ENCODE data around the gene CETN3. TPM values are rescaled to one million over a fixed set of nuclear protein-coding genes. Genes with fewer than 3 reads are reported as not detected.
"Not testable (repeated sequence)": the region's sequence is repeated elsewhere in the genome, so short reads cannot be mapped to it uniquely, and the experiment has no call there.

The CETN3 gene
- total and polyA plus RNA-seq, 9 donors, result 26.3 to 37.6 (median 32.0) TPM

GRCh38 chr5:90365328-90365727 is 44.2 kb downstream of the CETN3 start:
- H3K27ac ChIP-seq (ENCODE audit: low read length), result no peak overlapping the region
- H3K4me1 ChIP-seq (ENCODE audit: control insufficient read depth, insufficient read depth, low read length), result no peaks in the 10 kb centered on the region
- H3K4me3 ChIP-seq (ENCODE audit: low read length), result no peak overlapping the region
- H3K36me3 ChIP-seq (ENCODE audit: control insufficient read depth, insufficient read depth, low read length), result no peaks in the 10 kb centered on the region
- H3K27me3 ChIP-seq (ENCODE audit: control insufficient read depth, insufficient read depth, low read length), result no peaks in the 10 kb centered on the region
- no peaks in the 10 kb centered on the region for H3K9me3 ChIP-seq (replicated peaks; ENCODE audit: control insufficient read depth, low read depth, low read length)
- DNase-seq, result no peak

DNA sequence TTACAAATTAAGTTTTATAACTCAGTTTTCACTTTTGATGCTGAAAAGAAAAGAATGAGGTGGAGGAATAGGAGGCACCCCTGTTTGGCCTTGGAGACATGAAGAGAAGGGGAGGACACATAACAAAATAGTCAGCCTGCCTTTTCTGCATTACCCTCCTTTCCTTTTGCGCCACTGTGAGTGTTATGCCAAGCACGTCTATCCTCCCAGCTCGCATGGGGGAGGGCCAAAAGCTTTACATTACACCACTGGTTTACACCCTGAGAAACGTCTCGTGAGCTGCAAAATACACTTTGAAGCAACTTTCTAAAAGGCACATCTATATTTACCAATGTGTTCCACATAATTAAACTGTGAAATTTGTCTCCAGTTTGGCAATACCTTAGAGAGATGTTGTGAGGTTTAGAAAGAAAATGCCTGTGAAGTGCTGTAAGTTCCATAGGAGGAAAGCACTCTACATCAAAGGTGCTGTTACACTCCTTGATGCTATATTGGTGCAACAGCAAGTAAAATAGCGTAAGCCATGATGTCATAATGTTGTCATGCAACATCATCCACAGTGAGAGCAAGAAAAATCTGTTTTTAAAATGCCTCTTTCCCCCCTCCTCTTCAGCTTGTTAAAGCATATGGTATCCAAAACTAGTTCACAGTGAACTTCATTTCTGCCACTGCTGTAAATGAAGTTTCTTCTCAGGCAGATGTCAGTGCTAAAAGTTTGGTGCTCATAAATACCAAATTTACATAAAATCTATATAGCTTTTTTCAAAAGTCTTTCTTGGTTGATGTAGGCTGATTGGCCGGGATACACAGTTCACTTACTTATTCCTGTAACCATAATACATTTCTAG is 50.3 kb downstream of the CETN3 start:
- Histone ChIP-seq H3K27ac (ENCODE audit: low read length) (no peak overlapping the region), H3K36me3 (ENCODE audit: control insufficient read depth, insufficient read depth, low read length) (no peaks in the 10 kb centered on the region), H3K4me1 (ENCODE audit: control insufficient read depth, insufficient read depth, low read length) (no peaks in the 10 kb centered on the region), H3K4me3 (ENCODE audit: low read length) (no peak overlapping the region), H3K27me3 (ENCODE audit: control insufficient read depth, insufficient read depth, low read length) (no peaks in the 10 kb centered on the region), H3K9me3 (replicated peaks; ENCODE audit: control insufficient read depth, low read depth, low read length) (no peaks in the 10 kb centered on the region)
- WGBS (ENCODE audit: insufficient coverage), result 48% methylated on average over 3 of the region's 7 CpGs
- no peak for DNase-seq

- DNase-seq, result peak; percentile 79
These were observed 52.9 kb downstream of the CETN3 start for GRCh38 chr5:90356622-90357021.

DNA sequence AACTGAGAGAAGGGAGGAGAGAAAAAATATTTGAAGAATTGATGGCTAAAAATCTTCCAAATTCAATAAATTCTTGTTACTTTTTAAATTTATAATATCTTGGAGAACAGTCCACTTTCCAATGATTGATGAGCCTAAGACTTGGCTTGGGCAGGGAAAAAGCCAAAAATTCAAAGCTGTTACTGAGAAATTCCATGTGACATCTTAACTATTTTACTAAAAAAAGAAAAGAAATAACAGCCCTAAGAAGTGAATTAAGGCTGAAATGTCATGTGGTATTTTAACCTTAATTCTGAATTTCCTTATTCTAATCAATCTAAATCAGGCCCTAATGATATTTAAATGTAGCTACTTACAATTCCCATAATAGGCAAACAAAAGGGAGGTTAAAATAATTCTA is 53.4 kb downstream of the CETN3 start:
- Histone ChIP-seq H3K36me3 (ENCODE audit: control insufficient read depth, insufficient read depth, low read length) (no peaks in the 10 kb centered on the region), H3K4me1 (ENCODE audit: control insufficient read depth, insufficient read depth, low read length) (no peaks in the 10 kb centered on the region), H3K9me3 (replicated peaks; ENCODE audit: control insufficient read depth, low read depth, low read length) (no peaks in the 10 kb centered on the region), H3K27ac (ENCODE audit: low read length) (no peak overlapping the region), H3K4me3 (ENCODE audit: low read length) (no peak overlapping the region), H3K27me3 (ENCODE audit: control insufficient read depth, insufficient read depth, low read length) (no peaks in the 10 kb centered on the region)
- peak; percentile 9 for DNase-seq

More at GRCh38 chr5:90356622-90357021, 52.9 kb downstream of the CETN3 start:
- no peaks in the 10 kb centered on the region for H3K9me3 ChIP-seq (replicated peaks; ENCODE audit: control insufficient read depth, low read depth, low read length)
- H3K36me3 ChIP-seq (ENCODE audit: control insufficient read depth, insufficient read depth, low read length), result no peaks in the 10 kb centered on the region
- H3K27me3 ChIP-seq (ENCODE audit: control insufficient read depth, insufficient read depth, low read length), result no peaks in the 10 kb centered on the region
- 10% methylated on average over 2 of the region's 6 CpGs for WGBS (ENCODE audit: insufficient coverage)
- no peak overlapping the region for H3K27ac ChIP-seq (ENCODE audit: low read length)
- H3K4me3 ChIP-seq (ENCODE audit: low read length), result no peak overlapping the region
- no peaks in the 10 kb centered on the region for H3K4me1 ChIP-seq (ENCODE audit: control insufficient read depth, insufficient read depth, low read length)

- no peaks in the 10 kb centered on the region for H3K27me3 ChIP-seq (ENCODE audit: control insufficient read depth, insufficient read depth, low read length)
- H3K27ac ChIP-seq (ENCODE audit: low read length), result no peak overlapping the region
- H3K9me3 ChIP-seq (replicated peaks; ENCODE audit: control insufficient read depth, low read depth, low read length), result no peaks in the 10 kb centered on the region
- H3K36me3 ChIP-seq (ENCODE audit: control insufficient read depth, insufficient read depth, low read length), result no peaks in the 10 kb centered on the region
- WGBS (ENCODE audit: insufficient coverage), result no CpG with 5 or more reads among the region's 1 CpG
- no peaks in the 10 kb centered on the region for H3K4me1 ChIP-seq (ENCODE audit: control insufficient read depth, insufficient read depth, low read length)
- H3K4me3 ChIP-seq (ENCODE audit: low read length), result no peak overlapping the region
- no peak for DNase-seq
These were observed 53.9 kb downstream of the CETN3 start for GRCh38 chr5:90355635-90356034.

- 91% methylated on average over 2 of the region's 3 CpGs for WGBS (ENCODE audit: insufficient coverage)
- no peak overlapping the region for H3K4me3 ChIP-seq (ENCODE audit: low read length)
- H3K4me1 ChIP-seq (ENCODE audit: control insufficient read depth, insufficient read depth, low read length), result no peaks in the 10 kb centered on the region
- no peaks in the 10 kb centered on the region for H3K9me3 ChIP-seq (replicated peaks; ENCODE audit: control insufficient read depth, low read depth, low read length)
- H3K36me3 ChIP-seq (ENCODE audit: control insufficient read depth, insufficient read depth, low read length), result no peaks in the 10 kb centered on the region
- H3K27ac ChIP-seq (ENCODE audit: low read length), result no peak overlapping the region
- no peaks in the 10 kb centered on the region for H3K27me3 ChIP-seq (ENCODE audit: control insufficient read depth, insufficient read depth, low read length)
- DNase-seq, result no peak
These were observed 56.3 kb downstream of the CETN3 start for GRCh38 chr5:90353254-90353653.

- Histone ChIP-seq H3K4me3 (ENCODE audit: low read length) (no peak overlapping the region), H3K4me1 (ENCODE audit: control insufficient read depth, insufficient read depth, low read length) (no peaks in the 10 kb centered on the region), H3K9me3 (replicated peaks; ENCODE audit: control insufficient read depth, low read depth, low read length) (no peaks in the 10 kb centered on the region), H3K36me3 (ENCODE audit: control insufficient read depth, insufficient read depth, low read length) (no peaks in the 10 kb centered on the region), H3K27me3 (ENCODE audit: control insufficient read depth, insufficient read depth, low read length) (no peaks in the 10 kb centered on the region), H3K27ac (ENCODE audit: low read length) (no peak overlapping the region)
- no peak for DNase-seq
- WGBS (ENCODE audit: insufficient coverage), result 96% methylated on average over 2 of the region's 3 CpGs
These were observed 58.5 kb downstream of the CETN3 start for GRCh38 chr5:90351101-90351500.

DNA sequence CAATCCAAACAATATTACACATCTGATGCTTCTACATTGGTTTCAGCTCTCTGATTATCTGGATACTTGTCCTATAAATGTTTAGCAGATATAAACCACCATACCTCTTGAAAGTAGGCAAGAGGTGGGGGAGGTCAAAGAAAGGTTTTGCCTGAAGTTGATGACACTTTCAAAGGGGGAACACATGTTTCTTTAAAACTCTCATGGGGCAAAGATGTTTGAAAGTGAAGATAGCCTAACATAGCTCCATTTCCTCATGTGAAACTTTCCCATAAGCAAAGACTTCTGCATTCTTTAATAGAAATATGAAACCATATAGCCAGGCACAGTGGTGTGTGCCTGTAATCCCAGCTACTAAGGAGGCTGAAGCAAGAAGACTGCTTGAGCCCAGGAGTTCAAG is 62.1 kb downstream of the CETN3 start:
- Histone ChIP-seq H3K27ac (ENCODE audit: low read length) (no peak overlapping the region), H3K4me3 (ENCODE audit: low read length) (no peak overlapping the region), H3K9me3 (replicated peaks; ENCODE audit: control insufficient read depth, low read depth, low read length) (no peaks in the 10 kb centered on the region), H3K36me3 (ENCODE audit: control insufficient read depth, insufficient read depth, low read length) (no peaks in the 10 kb centered on the region), H3K4me1 (ENCODE audit: control insufficient read depth, insufficient read depth, low read length) (no peaks in the 10 kb centered on the region), H3K27me3 (ENCODE audit: control insufficient read depth, insufficient read depth, low read length) (no peaks in the 10 kb centered on the region)
- no peak for DNase-seq

- H3K4me3 ChIP-seq (ENCODE audit: low read length), result no peak overlapping the region
- no peaks in the 10 kb centered on the region for H3K9me3 ChIP-seq (replicated peaks; ENCODE audit: control insufficient read depth, low read depth, low read length)
- no peaks in the 10 kb centered on the region for H3K4me1 ChIP-seq (ENCODE audit: control insufficient read depth, insufficient read depth, low read length)
- no peaks in the 10 kb centered on the region for H3K27me3 ChIP-seq (ENCODE audit: control insufficient read depth, insufficient read depth, low read length)
- H3K27ac ChIP-seq (ENCODE audit: low read length), result no peak overlapping the region
- H3K36me3 ChIP-seq (ENCODE audit: control insufficient read depth, insufficient read depth, low read length), result no peaks in the 10 kb centered on the region
- no CpG with 5 or more reads among the region's 1 CpG for whole genome bisulfite sequencing (ENCODE audit: insufficient coverage)
- DNase-seq, result peak; percentile 1
These were observed 63.9 kb downstream of the CETN3 start for GRCh38 chr5:90345684-90346083.

DNA sequence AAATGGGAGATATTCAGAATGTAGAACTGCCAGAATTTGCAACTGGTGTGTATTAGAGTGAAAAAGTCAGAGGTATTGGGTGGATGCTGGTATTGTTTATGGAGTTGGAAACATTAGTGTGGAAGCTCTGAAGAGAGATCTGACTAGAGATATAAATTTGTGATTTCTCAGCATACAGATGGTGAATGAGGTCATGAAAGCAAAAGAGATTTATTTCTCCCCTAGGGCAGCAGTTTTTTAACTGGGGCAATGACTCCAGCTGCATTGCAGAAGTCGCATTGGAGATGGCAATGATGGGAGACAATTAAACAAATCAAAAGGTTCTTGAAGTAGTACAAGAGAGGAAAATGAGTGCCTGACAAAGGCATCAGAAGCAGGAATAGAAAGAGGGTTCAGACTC is 64.9 kb downstream of the CETN3 start:
- no peak overlapping the region for H3K27ac ChIP-seq (ENCODE audit: low read length)
- no peaks in the 10 kb centered on the region for H3K27me3 ChIP-seq (ENCODE audit: control insufficient read depth, insufficient read depth, low read length)
- H3K9me3 ChIP-seq (replicated peaks; ENCODE audit: control insufficient read depth, low read depth, low read length), result no peaks in the 10 kb centered on the region
- 57% methylated on average over 1 of the region's 1 CpG for WGBS (ENCODE audit: insufficient coverage)
- no peak for DNase-seq
- H3K4me1 ChIP-seq (ENCODE audit: control insufficient read depth, insufficient read depth, low read length), result no peaks in the 10 kb centered on the region
- H3K36me3 ChIP-seq (ENCODE audit: control insufficient read depth, insufficient read depth, low read length), result no peaks in the 10 kb centered on the region
- no peak overlapping the region for H3K4me3 ChIP-seq (ENCODE audit: low read length)

- not testable (repeated sequence) for H3K27me3 ChIP-seq (ENCODE audit: control insufficient read depth, insufficient read depth, low read length); H3K4me1 ChIP-seq (ENCODE audit: control insufficient read depth, insufficient read depth, low read length); H3K9me3 ChIP-seq (replicated peaks; ENCODE audit: control insufficient read depth, low read depth, low read length); H3K36me3 ChIP-seq (ENCODE audit: control insufficient read depth, insufficient read depth, low read length); DNase-seq; H3K27ac ChIP-seq (ENCODE audit: low read length); H3K4me3 ChIP-seq (ENCODE audit: low read length)
- 100% methylated on average over 2 of the region's 6 CpGs for WGBS (ENCODE audit: insufficient coverage)
These were observed 65.8 kb downstream of the CETN3 start for GRCh38 chr5:90343731-90344130.
